ENCODE data around the gene KRTAP12-1.

- no peak for TF ChIP-seq YY1 (IDR thresholded peaks at IDR 0.05; ENCODE audit: low read depth)
- TF ChIP-seq CEBPB (IDR thresholded peaks at IDR 0.05): no peak
- TF ChIP-seq TAF1 (IDR thresholded peaks at IDR 0.05; ENCODE audit: low read depth): no peak
- TF ChIP-seq USF1 (IDR thresholded peaks at IDR 0.05): no peak
- TF ChIP-seq REST (IDR thresholded peaks at IDR 0.05; ENCODE audit: low read depth): no peak
- TF ChIP-seq MAX (IDR thresholded peaks at IDR 0.05): no peak
- TF ChIP-seq EP300 (IDR thresholded peaks at IDR 0.05; ENCODE audit: borderline replicate concordance): no peak
- no peak for TF ChIP-seq RAD21 (IDR thresholded peaks at IDR 0.05; ENCODE audit: low read depth)
- no peak for TF ChIP-seq TEAD4 (IDR thresholded peaks at IDR 0.05)
- TF ChIP-seq ZBTB7A (IDR thresholded peaks at IDR 0.05; ENCODE audit: low read depth): no peak
- TF ChIP-seq TCF12 (IDR thresholded peaks at IDR 0.05; ENCODE audit: low read depth): no peak
- no peak for TF ChIP-seq EGR1 (IDR thresholded peaks at IDR 0.05)
- no peak for TF ChIP-seq FOXM1 (IDR thresholded peaks at IDR 0.05; ENCODE audit: borderline replicate concordance, low read depth)
- no peak for TF ChIP-seq CREB1 (IDR thresholded peaks at IDR 0.05; ENCODE audit: low read depth)
These were observed 14.6 kb upstream of the KRTAP12-1 start for GRCh38 chr21:44696572-44696971.

Measured in Ishikawa (cell line).